CMK (cell line): Measurements from ENCODE around the gene GCG.

Experiments used
- DNase-seq: peaks from one replicate; pipeline ENCODE4 v3.0.0-alpha.2; 2010; ENCODE audit warnings: low read depth

The GCG gene

DNA sequence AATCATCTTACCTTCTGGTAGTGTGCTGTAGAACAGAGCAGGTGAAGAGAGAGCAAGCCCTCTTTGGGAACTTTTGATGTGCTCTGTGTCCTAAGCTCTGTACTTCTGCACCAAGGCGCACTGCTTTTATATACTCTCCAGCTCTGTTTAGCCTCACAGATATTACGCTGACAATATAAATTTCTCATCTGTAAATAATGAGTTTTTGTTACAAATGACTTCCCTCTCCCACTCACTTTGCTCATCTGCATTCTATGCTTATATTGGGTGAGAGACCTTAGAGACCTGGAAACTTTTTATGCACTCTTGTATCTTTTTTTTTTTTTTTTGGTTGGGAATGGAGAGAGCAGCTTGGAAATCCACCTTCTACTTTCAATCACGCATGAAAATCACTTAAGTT, at the start of gene GCG:
GCG (minus strand) TSS at position 101 of the 400 bp plus-strand sequence. CDS start 3,069 bp downstream, outside the sequence.
- DNase-seq = no peak

DNA sequence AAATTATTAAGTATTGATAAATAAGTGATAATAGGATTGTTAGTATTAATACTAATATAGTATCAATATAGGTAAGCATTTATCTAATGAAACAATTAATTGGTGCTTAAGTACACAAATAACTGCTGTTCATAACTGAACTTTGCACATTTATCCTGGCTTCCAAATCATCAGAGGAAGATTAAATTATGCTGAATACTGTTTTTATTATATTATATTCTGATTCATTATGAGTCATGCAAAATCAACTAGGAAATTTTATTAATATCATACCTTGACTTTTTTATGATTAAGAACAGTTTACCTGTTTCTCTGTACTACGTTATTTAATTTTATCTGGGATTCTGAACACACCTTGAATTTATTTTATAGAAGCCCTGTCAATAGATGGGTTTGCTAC, 48.6 kb upstream of the GCG start:
- DNase-seq = no peak

DNA sequence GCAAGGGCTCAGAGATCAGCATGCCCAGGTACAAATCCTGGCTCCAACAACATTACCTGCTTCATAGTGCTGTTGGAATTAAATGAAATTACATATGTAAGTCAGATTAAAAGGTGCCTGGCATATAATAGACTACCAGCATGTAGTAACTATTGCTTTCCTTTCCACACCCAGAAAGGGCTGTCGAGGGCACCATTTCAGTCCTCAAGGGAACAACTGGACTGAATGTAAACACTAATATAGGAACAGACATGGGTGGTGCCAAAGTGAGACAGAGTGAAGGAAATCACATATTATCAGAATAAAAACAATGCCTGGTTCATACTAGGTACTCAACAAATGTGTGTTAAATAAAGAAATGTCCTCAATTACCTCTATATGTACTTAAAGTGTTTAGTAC, 47.9 kb upstream of the GCG start:
- DNase-seq = no peak

DNA sequence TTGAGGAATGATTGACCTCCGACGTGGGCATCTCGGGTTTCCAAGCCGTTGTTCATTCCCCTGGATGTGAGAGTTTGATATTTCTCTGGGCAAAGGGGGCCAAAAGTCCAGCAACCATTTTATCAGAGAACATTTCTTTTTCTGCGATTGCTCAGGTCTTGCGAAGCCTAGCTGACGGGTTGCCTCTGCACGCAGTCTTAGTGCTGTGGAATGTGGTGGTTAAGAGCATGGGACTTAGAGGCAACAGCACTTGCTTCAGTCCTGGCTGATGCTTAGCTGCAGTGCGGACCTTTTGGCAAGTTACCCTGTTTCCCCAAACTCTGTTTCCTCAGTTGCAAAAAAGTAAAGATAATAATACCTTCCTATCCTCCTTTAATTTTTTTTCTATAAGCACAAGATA, 46.2 kb upstream of the GCG start:
- DNase-seq = no peak

DNA sequence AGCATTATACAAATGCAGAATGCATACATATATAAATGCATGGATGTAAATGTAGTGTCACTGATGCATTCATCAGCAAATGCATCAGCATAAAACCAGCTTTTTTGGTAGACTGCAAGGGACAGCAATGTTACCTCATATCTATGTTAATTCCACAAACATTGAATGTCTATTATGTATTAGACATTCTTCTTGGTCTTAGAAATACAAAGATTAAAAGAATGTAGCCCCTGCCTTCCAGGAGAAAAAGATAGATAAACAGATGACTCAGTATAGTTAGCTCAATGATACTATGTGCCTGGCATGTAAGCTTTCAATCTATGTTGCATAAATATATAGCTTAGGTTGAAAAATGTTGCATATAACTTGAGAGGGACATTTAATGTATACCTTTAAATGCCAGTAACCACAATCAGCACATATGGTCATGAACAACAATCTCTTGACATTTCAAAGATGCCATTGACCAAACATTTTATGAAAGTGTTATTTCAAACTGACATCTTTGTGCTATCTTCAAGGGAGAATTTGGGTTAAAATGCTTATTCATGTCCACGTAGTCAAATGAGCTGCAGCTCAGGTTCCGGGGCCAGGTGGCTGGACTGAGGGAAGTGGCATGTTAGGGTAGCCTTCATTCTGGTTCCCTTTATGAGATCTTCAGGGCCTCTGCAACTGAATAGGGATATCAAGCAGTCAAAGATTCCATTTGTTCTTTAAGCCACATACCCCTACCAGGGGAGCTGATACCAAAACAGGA, 45.2 kb upstream of the GCG start:
- no peak for DNase-seq

DNA sequence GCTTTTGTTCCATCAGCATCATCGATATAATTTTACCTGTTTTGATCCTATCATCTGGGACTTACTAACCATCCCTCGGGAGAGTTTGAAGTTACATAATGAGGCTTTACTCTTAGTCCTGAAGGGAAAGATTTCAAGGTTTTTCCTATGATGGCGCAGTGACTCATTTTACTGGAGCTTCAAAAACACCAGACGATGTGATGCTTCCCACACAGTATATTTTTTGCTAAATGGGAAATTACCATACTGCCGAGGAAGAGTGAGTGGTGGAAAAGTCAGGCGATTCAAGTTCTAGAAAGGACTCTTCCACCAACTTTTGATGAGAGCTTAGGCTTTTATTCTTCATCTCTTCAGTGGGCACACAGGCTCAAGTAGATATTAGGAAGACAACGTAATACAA, 44.6 kb upstream of the GCG start:
- DNase-seq = no peak

DNA sequence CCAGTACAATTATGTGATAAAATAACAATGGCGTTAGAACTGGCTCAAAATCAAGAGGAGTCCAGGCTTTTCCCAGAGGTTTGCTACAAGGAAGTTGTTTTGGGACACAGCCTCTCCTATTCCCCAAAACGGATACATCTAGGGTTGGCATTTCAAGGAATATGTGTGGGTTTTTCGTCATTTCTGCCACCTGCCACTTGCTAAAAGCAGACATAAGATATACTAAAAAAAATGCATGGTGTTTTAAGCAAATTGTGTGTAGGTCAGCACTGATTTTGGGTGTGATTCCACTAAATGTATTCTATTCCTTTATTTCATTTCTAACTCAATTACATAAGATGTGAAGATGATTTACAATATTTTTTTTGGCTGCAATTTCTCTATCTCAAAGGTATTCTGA, 36.4 kb upstream of the GCG start:
- no peak for DNase-seq

DNA sequence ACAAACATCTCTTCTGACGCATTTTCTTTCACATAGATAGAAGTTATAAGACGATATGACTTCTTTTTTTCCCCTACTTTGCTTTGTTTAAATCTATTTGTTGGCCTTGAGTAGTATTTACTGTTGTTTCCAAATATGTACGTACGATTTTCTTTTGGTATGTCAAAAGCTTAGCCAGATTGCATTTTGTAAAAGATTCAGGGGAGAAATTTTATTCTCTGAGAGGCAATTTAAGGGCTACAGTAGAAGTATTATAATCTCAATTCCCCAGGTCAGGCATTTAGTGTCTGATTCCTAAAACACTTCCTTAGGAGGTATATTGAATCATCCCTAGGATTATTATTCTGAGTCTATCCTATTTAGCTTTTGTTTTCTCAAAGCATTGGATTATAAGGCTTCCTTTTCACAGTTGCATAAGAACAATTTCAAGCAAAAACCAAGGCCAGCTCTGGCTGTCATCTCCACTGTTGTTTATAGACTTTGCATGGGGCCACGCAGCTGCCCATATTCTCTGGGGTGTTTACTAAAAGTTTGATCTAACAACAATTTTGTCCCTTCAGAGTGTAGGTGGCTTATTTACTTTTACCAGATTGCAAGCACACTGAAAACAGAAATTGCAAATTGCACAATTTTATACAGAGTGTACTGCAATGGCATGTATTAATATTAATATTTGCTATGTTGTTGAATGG, 33.6 kb upstream of the GCG start:
- DNase-seq = no peak

DNA sequence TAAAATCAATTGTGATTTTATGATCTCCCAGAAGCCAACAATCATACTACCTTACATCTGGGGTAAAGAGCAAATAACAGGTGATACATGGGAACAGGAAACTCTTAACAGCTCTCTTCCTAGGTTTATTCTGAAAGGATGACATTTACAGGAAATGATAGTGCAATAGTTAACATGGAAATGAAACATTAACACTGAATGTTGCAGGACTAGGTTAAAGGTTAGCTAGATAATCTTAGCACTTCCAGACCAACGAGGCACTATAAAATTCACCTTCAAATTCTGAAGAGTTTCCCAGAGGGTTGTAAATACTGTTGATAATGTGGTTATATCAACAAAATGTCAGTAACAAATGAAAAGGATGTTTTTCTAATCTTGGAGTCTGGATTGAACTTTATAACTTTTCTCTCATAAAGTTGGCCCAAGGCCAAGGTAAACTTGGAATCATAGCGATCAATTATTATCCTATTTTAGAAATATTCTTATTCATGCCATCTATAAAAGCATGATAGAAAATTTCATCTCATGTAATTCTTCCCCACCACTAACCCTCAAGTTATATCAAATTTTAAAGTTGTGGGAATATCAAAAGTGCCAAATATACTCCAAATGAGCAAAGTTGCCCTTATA, 32.9 kb upstream of the GCG start:
- no peak for DNase-seq

DNA sequence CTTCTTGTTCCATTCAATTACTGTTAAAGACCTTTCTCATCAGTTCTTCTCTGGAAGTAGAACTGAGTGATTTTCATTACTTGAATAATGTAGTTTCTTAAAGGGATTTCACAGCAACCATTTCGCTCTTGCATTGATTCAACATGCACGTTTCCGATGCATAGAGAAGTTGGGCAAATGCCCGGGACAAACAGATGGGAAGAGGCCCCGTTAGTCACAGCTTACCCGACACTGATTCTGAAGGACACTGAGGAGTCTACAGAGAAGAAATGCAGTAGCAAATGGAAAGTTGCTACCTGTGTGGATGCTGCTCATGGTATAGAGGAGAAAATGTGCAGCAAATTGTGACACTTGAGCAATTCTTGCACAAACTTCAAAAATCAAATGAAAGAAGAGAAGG, 32.3 kb upstream of the GCG start:
- DNase-seq = no peak

DNA sequence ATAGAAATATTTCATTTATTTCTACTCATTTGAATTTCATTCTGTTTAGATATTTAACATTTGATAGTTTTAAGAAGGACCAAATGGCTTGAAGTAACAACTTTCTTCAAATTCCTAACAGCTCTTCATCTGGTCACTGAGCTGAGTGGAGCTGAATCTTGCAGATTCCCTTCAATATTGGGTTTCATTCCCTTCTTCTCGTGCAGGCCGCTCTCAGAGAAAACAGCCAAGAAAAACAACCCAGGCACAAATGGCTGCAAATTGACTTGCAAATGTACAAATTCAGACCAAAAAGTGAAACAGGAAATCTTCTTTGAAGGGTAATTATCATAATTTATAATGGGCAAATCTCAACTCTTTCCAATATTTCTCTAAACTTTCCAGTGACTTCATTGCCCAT, 30.3 kb upstream of the GCG start:
- no peak for DNase-seq

DNA sequence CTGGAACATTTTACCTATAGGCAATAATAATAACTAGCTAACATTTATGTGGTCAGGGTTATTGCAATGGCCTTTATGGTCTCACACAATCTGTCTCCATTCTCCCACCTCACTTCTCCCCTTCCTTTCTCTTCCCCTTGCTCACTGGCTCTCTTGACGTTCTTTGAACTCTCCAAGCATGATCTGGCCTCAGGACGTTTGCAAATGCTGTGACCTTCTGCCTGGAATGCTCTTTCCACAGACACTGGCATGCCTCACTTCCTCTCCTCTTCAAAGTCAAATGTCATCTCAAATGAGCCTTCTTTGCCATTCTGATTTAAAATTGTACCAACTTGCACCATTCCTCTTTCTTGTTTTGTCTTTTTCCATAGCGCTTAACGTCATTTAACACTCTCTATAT, 25.3 kb upstream of the GCG start:
- DNase-seq = no peak

DNA sequence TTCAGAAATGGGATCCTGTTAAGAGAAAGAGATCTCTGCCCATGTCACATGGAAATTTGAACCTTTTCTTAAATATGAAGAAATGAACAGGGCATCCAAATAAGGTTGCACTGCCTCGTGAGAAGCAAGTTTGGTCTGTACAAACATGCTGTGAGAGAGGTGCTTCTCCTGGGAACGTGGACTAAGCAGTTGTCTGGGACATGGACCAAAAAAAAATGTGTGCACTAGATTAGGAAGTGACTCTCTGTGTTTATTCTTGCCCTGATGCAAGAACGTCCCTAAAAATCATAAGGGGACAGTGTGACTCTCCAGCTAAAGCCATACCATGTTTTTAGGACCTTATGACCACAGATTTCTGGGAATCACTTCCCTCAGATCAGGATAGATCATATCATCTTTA, 23.7 kb upstream of the GCG start:
- no peak for DNase-seq

DNA sequence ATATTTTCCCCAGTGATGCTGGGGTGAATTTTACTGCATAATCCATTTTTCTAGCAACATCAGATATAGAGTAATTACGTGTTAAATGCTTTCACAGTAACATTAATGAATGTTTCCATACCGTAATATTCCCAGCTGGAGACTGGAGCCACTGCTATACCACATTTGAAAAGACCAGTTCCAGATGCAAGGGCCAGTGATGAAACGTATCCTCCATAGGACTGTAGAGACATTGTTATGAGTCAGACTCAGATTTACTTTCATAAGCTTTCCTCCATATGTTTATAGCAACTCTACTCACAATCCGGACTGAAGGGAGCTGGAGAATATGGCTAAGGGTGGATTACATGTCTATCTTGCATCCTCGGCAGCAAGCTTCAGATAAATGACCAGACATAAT, 22.7 kb upstream of the GCG start:
- DNase-seq = no peak

DNA sequence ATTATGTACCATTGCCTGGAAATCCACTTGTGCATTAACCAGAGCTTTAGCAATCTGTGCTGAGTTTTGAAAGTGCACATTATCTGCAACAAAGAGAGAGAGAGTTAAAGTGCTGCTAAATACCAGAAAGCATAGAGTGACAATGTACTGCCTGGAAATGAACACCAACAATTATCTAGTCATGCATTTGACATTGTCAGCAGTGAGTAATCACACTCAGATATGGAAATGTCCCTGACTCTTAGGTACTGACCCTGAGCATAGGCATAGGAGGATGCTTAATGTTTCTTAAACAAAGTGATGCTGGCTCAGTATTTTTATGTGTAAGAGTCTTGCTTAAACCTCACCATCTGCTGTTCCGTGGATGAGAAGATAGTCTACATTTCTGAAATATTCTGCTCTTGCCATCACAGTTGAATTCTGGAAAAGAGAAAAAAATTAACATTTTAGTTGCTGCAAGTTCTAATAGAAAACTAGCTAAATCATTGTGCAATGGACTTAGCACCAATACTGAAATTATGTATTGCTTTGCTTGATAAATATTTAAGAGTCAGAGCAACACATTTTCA, 20.8 kb upstream of the GCG start:
- no peak for DNase-seq

DNA sequence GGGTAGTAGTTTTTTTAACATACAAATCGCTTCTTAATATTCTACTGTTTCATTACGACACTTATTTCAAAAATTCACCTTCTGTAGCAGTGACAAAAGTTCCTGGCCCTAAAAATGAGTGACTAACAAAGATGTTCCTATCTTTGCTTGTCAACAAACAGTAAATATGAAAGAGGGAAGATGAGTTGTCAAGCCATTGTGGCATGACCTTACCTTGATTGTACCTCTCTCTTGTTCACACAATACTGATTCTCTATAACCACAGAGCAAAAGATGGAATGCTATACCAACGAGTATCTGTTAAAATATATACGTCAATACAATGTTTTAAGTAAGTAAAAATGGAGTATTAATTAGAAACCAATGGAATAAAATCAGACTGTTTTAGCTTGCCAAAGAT, 14.7 kb upstream of the GCG start:
- no peak for DNase-seq

DNA sequence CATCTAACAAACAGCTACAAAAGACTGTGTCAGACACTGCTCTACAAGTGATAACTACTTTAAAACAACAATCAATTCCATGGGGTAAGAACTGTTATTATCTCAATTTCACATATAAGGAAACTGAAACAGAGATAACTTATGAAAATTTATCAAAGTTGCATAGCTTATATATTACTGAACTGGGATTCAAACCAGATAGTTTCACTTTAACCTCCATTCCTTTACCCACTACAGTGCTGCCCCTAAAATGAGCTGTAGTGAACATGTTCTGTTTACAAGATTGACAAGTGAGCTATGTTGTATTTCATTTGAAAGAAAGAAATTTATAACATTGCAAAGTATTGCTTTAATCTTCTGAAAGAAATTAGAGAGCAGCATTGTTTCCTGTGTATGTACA, 14.1 kb upstream of the GCG start:
- DNase-seq = no peak

DNA sequence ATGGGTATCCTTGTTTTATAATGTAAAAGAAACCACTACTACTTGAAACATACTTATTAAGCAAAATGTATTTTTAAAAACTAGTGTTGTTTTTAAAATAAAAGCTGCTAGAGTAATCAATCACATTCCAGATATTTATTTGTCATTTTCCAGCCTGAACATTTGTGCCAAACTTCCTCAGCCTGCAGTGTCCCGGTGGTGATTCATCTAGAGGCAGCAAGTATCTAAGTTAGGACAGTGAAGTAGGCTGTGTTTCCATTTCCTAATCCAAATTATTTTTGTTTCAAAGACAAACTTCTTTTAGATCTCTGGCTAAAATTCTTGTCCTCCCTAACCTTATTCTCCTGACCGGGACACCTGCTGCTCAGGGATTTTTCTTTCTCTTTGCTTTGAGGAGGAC, 12.8 kb upstream of the GCG start:
- no peak for DNase-seq

DNA sequence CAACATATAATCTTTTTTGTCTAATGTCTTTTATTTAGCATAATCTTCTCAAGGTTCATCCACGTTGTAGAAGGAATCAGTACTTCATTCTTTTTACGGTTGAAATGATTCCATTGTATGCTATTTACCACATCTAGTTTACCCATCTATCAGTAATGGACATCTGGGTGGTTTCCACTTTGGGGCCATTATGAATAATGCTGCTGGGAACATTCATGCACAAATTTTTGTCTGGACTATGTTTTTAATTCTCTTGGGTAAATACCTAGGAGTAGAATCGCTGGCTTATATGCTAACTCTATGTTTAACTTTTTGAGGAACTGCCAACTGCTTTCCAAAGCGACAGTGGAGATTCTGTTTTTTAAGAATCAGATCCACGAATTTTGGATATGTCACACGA, 7.4 kb upstream of the GCG start:
- no peak for DNase-seq

DNA sequence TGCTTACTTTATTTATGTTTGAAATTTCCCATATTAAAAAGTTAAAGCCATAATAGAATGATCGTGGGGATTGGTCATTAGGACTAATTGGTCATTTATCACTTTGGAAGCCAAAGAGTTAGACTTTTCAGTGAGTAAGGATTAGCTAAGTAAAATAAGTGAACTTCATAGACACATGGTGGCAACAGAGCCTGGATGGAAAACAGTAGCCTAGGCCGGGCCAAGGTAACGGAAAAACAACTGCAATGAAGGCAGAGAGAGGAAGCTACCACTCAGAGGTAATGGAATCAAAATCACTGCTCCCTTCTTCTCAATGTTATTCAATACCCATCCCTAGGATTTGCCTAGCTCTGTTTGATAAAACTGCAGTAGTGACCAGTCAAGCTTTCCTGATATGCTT, 4.1 kb upstream of the GCG start:
- no peak for DNase-seq

DNA sequence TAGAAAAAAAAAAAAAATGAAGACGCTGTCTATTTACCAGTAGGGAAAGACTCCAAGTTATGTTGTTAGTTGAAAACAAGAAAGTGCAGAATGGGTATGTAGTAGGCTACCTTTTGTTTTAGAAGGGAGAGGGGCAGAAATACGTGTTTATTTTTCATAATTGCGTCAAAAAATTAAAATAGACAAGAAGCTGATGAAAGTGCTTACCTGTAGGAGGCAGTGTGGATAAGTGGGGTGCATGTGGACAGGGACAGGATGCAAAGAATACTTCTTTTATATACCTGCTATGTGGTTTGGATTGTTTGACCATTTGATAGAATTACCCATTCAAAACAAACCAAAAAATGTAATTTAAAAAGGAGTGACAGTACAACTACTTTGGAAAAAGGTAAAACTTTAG, 3.0 kb upstream of the GCG start:
- DNase-seq = no peak

DNA sequence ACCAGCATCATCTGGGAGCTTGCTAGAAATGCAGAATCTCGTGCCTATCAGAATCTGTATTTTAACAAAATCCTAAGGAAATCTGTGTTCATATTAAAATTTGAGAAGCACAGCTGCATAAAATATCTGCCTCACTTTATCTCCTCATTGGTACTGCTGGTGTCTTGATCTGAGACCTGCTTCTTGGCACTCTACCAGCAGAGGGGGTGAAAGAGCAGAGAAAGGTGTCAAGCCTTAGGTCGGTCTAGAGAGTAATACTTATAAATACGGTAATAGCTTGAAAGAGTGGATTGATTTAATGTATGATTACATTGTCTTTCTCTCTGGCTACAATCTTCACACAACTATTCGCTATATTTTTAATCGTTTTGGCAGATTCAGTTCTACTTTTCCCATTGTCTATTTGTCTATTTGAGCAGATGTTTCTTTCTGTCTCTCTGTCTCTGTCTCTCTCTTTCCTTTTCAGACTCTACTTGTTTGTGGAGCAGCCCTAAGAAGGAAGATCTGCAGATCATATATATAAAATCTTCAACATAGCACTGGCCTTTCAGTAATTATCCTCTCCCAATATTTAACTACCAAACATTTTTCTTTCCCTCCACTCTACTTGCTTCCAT, 1.7 kb upstream of the GCG start:
- no peak for DNase-seq

DNA sequence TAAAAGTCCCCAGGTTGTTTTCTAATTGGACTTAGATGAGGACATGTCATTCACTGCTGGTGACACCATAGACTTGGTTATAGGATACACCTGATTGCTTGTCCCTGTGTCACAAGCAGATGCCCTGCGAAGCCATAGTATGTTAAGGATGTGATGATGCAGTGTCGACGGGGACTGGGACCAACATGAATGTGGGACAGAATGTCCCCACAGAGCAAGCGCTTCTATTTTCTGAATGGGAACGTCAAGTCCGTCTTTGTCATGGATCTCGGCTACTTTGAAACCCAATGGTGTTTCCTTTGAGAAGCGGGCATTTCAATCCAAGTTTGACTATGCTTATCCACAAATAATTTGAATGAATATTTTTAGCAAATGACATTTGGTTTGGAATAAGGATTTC, 2.1 kb downstream of the GCG start:
- DNase-seq = no peak
